Occipital lobe (tissue), 2 donors: Measurements from ENCODE around the gene PADI6. TPM values are rescaled to one million over a fixed set of nuclear protein-coding genes. Genes with fewer than 3 reads are reported as not detected.
A peak's percentile ranks its signal among the peaks of the same experiment; 100 is the strongest.
"Not testable (repeated sequence)": the region's sequence is repeated elsewhere in the genome, so short reads cannot be mapped to it uniquely, and the experiment has no call there.

Experiments used
- DNase-seq: peaks from one replicate; lab custom pipeline; 2025; lab: John Stamatoyannopoulos, UW
- total RNA-seq: library from RNA; depleted of rRNA; stranded (reverse); fragments of >200 nt; gene quantifications from one replicate; pipeline ENCODE4 v1.2.3, GENCODE V29; 2014

Gene PADI6
- total RNA-seq, 1 donor from 2014 or later = not detected

GRCh38 chr1:17404034-17404684 is 32.2 kb downstream of the PADI6 start:
- no peak for DNase-seq

- DNase-seq = no peak
These were observed 32.8 kb downstream of the PADI6 start for GRCh38 chr1:17404820-17405219.

GRCh38 chr1:17405898-17406759 is 34.1 kb downstream of the PADI6 start:
- DNase-seq = peak; percentile 14

- DNase-seq = not testable (repeated sequence)
These were observed 34.9 kb downstream of the PADI6 start for GRCh38 chr1:17406760-17407475.

GRCh38 chr1:17407786-17408514 is 36.0 kb downstream of the PADI6 start:
- DNase-seq = not testable (repeated sequence)

- DNase-seq = no peak
These were observed 37.4 kb downstream of the PADI6 start for GRCh38 chr1:17409391-17409811.

GRCh38 chr1:17412093-17412870 is 40.3 kb downstream of the PADI6 start:
- no peak for DNase-seq

GRCh38 chr1:17414022-17414421 is 42.0 kb downstream of the PADI6 start:
- no peak for DNase-seq

GRCh38 chr1:17416389-17416788 is 44.4 kb downstream of the PADI6 start:
- DNase-seq = no peak

- DNase-seq = peak; percentile 69
These were observed 47.8 kb downstream of the PADI6 start for GRCh38 chr1:17419626-17420328.

- DNase-seq = no peak
These were observed 48.5 kb downstream of the PADI6 start for GRCh38 chr1:17420391-17420918.

GRCh38 chr1:17422461-17422860 is 50.5 kb downstream of the PADI6 start:
- DNase-seq = no peak

- DNase-seq = no peak
These were observed 51.8 kb downstream of the PADI6 start for GRCh38 chr1:17423781-17424245.

GRCh38 chr1:17425806-17426600 is 54.0 kb downstream of the PADI6 start:
- no peak for DNase-seq

GRCh38 chr1:17427696-17428660 is 56.0 kb downstream of the PADI6 start:
- DNase-seq = no peak

- no peak for DNase-seq
These were observed 57.2 kb downstream of the PADI6 start for GRCh38 chr1:17429183-17429582.

GRCh38 chr1:17432412-17432811 is 60.4 kb downstream of the PADI6 start:
- DNase-seq = no peak

- DNase-seq = no peak
These were observed 61.3 kb downstream of the PADI6 start for GRCh38 chr1:17433261-17433660.
